GM12874 (cell line): ENCODE measurements around the gene KLHL35.

Source experiments
- CTCF ChIP-seq: IDR thresholded peaks from 2 replicates; pipeline ENCODE4 v1.5.1; 2011; ENCODE audit warnings: low read depth, mild to moderate bottlenecking, control low read depth, low read length, moderate library complexity; ENCODE audit not compliant: insufficient read depth

Gene KLHL35

GRCh38 chr11:75472081-75472732 lies 39.2 kb upstream of the KLHL35 start:
- no peak for TF ChIP-seq CTCF

GRCh38 chr11:75471176-75471973 lies 38.4 kb upstream of the KLHL35 start:
- TF ChIP-seq CTCF: no peak

DNA sequence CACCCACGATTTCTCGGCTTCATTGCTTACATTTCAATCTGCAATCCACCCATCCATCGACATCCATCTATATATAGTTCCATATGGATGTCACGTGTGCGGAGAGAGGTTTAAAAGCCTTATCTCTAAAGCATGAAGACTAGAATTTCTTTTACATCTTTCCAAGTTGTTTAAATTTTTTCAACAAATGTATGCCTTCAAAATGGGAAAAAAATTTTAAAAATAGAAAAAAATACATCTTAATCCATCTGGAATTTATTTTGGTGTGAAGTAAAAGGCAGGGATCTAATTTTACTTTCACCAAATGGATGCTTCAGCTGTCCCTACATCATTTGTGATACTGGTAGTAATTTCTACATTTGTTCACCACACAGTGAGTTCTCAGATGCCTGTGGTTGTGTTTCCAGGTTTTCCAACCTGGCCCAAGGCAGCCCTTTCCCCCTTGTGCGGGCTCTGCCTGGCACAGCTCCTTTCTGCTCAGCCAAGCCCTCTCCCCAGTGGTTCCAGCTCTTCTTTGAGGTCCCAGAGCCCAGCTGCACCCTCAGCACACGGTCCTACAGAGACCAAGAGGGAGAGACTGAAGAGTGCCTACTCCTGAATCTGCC lies 37.6 kb upstream of the KLHL35 start:
- TF ChIP-seq CTCF: no peak

DNA sequence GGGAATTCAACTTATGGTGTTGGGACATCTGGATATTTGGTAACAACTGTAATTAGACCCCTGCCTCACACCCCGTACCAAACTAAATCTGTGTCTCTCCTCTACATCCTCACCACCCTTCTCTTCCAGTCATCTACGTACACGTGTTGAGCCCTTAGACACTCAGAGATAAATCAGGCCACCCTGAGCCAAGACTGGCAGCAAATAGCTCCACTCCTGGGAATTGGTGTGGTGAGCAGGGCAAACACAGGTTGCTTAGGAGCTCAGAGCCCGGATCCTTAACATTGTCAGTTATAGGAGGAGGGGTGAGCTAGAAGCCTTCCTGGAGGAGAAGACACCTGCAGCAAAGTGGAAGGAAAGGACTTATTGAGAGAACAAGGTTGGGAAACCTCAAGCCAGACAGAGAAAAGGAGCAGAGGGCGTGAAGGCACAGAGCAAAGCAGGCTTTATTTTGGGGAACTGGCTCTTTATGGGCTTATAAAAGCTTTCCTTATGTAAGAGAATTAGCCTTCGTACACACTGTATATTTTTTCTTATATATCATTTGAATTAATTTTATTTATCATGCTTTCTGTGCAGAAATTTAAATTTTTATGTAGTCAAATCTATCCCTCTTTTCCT lies 36.9 kb upstream of the KLHL35 start:
- TF ChIP-seq CTCF: no peak

DNA sequence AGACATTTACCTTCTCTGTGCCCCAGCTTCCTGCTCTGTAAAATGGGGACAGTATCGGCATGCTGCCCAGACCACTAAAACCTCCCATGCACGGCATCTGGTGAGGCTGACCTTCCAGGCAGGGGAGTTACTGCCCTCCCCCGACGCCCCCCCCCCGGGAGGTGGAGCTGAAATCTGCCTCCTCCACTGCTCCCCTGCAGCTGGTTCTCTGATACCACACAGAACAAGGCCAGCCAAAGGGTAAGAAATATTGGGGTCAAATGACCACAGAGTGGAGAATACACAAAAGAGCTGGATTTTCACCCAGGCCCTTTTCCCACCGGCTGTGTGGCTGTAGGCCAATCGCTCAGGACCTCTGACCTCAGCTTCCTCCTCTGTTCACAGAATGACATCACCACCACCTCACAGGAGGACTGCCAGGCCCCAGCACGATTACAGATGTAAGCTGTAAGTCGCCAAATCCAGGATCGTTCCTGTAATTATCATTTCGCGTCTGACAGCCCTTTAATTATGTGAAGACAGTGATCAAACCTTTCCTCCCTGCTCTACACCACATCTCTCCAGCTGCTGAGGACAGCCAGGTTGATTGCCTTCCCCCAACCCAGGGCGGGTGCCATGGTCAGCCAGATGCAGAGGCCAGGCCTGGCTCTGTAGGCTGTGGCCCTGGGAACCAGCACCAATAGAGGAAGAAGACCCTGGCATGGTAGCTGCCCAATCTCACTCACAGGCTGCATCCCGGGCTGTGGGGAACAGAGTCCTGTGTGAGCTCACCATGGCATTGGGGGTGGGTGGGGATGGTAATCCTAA lies 35.7 kb upstream of the KLHL35 start:
- no peak for TF ChIP-seq CTCF

DNA sequence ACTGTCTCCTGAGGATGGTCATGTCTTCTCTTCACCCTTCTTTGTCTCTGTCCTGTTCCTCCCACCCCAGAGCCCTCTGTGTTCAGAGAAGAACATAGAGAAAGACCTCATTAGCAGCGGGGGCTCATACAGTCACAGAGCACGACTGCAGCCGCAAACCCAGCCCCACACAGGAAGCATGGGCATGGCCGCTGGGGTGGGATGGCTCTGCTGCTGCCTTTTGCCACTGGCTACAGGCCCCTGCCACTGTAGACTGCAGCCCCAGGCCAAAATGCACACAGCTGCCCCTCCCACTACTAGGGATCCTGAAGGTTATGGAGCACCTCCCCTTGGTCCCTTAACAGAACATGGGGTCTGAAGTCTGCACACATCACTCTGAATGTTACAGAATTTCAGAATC lies 34.9 kb upstream of the KLHL35 start:
- TF ChIP-seq CTCF: no peak
